NCI-H69 (cell line): ENCODE measurements around the gene PLOD3.
A peak's percentile ranks its signal among the peaks of the same experiment; 100 is the strongest.

Experiments
- DNase-seq: peaks from one replicate; lab custom pipeline; 2025; lab: John Stamatoyannopoulos, UW

The PLOD3 gene

GRCh38 chr7:101179117-101179516 is 38.3 kb downstream of the PLOD3 start:
- DNase-seq, result peak; percentile 61

DNA sequence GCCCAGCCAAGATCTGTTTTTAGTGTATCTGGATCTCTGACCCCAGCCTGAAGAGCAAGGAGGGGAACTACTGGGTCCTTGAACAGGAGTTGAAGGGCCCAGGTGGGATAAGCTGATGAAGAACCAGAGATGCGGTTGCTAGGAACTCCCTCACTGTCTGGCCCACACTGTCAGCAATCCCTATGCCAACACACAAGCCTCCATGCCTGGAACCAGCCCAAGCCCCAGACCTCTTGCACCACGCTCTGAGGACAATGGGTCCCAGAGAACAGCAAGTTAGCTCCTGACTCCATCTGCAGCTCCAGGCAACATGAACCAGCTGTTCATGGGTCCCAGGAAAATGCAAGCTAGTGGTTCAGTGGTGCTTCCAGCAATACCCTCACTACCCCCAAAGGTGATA is 39.7 kb downstream of the PLOD3 start:
- no peak for DNase-seq

DNA sequence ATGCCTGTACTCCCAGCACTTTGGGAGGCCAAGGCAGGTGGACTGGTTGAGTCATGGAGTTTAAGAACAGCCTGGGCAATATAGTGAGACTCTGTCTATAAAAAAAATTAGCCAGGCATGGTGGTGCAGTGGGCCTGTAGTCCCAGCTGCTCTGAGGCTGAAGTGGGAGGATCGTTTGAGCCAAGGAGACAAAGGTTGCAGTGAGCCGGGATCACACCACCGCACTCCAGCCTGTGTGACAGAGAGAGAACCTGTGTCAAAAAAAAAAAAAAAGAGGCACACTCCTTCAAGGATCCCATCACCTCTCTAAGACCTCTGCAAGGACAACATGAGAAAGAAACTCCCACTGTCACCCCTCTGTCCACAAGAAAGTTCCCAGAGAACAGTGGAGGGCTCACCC is 41.7 kb downstream of the PLOD3 start:
- DNase-seq, result no peak

DNA sequence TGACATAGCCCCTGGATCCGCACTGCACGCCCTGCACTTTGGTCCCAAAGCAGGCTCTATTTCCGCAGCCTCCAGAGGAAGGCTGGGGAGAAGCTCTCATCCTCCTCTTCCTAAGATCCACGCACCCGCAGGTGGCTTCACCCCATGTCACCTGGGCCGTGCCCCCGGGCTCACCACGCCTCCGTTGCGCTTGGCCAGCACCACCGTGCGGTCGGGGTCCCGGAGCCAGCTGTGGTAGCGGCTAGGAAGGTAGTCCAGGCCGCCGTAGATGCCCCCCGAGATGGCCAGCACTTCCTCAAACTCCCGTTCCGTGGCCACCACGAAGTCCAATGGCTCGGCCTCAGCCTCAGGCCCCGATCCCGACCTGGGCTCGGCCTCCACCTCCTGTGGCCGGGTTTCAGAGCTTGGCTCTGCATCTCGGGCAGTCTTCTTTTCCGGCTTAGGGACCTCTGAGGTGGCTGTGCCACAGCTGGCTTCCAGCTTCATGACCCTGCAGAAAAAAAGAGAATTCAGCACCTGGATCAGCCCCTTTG is 43.0 kb downstream of the PLOD3 start:
- DNase-seq, result no peak

DNA sequence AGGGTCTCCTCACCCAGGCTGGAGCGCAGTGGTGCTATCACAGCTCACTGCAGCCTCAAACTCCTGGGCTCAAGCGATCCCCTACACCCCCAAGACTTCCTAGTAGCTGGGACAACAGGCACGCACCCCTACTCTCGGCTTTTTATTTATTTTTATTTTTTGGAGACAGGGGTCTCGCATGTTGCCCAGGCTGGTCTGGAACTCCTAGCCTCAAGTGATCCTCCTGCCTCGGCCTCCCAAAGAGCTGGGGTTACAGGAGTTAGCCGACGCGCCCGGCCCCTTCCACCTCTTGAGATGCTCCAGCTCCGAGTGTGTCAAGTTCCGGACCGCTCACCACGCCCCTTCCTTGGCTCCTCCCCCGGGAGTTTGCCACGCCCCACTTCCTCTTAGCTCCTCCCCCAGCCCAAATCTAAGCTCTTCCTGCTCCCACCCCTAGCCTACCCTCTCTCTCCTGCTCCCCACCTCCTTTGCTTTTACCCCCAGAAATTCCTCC is 43.6 kb downstream of the PLOD3 start:
- DNase-seq, result peak; percentile 63

- peak; percentile 84 for DNase-seq
These were observed 44.3 kb downstream of the PLOD3 start for GRCh38 chr7:101172854-101173751.

DNA sequence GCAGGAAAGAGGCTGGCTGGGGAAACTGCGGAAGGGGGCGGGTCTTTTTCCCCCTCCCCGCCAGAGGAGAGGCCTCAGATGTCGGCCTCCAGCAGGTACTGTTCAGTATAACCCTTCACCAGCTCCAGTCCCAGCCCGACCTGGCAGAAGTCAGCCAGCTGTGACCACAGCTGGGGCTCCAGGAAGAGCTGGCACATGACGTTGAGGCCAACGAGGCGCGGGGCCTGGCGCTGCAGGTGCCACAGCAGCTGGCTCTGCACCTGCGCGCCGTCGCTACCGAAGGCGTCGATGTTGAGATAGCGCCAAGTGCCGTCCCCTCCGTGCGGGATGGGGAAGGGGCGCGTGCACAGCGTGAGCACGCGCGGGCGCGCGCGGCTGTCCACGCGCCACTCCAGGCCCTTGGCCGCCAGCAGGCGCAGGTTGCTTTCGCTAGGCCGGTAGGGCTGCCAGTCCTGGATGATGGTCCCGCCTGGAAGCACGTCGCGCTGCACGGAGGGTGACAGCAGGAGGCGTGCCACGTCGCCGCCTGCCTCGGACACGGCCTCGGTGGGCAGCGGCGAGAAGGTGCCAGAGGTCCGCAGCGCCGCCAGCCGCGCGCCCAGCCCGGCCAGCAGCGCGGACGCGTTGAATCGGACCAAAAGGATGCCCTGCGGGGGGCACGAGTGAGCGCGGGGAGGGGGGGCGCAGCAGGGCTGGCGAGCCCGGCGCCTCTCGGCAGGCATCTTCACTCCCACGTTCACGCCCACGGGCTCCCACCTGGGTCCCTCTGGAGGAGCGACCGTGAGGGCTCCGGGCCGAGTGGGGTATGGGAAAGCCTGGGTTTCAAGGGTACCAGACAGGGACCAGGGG is 45.2 kb downstream of the PLOD3 start:
- DNase-seq, result peak; percentile 85

GRCh38 chr7:101171442-101171837 is 45.9 kb downstream of the PLOD3 start:
- DNase-seq, result peak; percentile 34

- no peak for DNase-seq
These were observed 46.6 kb downstream of the PLOD3 start for GRCh38 chr7:101170617-101171441.

GRCh38 chr7:101169838-101170551 is 47.4 kb downstream of the PLOD3 start:
- DNase-seq, result peak; percentile 74

DNA sequence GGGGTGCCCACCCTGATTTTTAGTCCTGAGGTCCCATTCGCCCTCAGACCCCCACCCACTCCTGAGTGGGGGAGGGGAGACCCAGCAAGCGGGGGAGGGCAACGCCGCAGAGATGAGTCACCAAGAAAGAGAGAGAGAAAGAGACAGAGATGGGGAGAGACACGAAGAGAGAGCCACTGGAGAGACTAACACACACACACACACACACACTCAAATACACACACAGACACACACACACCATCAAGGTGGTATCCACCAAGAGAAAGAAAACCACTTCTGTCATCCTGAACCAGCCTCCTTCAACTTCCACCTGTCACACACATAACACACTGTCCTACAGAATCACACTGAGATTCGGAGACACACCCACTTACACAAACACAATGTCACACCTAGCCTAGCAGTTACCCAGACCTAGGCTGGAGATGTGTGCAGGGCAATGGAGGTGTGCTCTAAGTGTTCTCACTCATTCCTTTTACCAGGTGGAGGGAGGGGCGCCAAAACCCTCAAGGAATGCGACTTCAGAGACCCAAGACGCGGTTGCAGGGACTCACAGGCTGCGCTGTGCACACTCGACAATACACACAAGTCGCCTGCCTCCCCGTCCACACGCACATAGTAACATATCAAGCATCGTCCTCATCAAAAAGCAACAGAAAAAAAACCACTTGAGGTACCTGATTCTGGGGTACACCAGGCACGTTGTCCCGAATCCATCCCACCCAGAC is 48.1 kb downstream of the PLOD3 start:
- DNase-seq, result no peak

DNA sequence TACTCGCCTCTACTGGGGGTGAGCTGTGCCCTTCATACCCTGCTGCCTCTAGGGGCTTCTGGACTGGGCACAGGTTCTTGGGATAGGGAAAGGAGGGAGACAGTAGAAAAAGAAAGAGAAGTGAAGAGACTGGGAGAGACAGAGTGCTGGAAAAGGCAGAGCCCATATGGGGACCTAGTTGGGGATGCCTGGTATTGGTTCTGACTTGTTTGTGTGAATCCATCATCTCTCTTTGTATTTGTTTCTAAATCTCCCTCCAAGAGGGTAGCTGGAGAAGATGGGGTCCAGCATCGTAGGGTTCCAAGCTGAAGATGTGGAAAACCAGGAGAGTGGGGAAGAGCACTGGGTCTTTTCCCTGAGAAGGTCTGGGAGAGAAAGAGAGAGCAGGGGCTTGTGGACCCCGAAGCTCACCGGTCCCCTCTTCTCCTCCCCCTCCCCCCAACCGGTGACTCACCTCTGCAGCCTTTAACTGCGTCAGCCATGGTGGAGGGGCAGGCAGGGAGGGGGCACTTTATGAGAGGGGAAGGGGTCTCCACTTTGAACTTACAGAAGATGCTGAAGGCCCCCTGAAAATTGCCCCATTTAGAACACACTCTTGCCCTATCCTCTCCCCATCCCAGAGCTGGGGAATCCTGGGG is 48.9 kb downstream of the PLOD3 start:
- DNase-seq, result no peak

DNA sequence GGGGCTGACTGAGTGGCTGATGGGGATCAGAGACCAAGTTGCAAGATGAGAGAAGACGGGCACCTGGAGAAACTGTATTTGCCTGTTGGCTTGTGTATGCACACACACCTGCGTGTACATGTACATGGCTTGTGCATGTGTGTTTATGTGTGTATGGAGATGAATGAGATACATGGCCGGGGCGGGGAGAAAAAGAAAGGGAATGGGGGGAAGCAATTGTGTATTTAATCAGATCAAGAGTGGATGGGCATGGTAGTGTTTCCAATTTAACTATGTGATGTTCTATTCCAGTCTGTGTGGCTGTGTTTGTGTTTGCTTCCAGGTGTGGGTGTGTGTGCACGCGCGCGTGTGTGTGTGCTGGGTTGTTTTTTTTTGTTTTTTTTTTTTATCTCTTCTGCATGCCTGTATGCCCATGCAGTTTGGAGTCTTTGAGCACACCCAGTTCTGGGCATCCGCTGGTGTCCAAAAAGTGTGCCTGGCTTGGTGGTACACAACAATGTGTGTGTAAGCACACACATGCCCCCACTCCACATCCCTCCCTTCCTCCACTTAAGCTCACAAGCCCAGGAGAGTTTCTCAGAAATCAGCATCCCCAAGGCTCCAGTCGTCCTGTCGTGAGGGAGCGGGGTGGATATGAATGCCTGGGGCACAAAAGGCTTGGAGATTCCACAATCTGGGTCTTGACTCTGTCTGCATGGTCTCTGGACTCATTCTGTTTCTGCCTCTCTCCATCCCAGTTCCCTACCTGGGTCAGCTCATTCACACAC is 49.6 kb downstream of the PLOD3 start:
- DNase-seq, result no peak

- DNase-seq, result peak; percentile 85
These were observed 50.3 kb downstream of the PLOD3 start for GRCh38 chr7:101166909-101167644.

DNA sequence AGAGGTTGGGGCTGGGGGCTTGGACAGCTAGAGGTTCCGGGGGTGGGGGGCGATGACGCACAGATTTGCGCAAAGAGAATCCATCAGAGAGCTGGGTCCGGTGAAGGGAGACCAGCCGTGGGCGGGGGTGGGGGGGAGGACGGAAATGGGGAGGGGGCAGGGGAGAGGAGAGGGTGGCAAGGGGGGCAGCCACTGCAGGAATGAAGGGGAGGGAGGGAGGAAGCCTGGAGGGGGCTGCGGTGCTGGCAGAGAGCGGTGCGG is 50.8 kb downstream of the PLOD3 start:
- no peak for DNase-seq

DNA sequence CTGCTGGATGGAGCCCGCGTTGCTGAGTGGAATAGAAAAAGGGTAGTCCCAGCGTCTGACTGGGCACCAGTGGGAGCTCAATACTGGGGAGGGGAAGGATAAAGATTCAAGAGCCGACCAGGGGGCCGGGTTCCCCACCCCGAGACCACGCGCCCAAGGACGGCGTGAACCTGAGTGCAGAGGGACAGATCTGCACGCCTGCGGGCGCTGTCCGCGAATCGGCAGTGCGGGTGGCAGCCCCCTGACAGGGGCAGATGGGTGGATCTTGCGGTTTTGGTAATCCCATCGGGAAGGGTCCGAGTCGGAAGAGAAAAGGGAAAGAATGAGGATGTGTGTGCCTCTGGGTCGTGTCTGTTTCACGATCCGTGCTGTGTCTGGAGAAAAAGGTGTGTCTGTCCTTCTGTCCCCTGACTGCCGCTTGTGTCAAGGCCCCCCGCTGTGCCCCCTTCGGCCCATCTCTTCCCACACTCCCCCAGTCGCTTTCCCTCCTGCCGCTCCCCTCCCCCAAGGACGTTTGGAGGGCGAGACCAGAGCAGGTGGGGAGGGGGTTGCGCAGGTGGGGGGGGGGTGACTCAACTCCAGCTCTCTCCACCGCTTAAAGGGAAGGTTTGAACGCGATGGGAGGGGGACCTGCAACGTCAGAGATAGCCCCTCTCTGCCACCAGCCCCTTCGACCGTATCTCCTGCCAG is 51.3 kb downstream of the PLOD3 start:
- peak; percentile 63 for DNase-seq

GRCh38 chr7:101165075-101165957 is 52.1 kb downstream of the PLOD3 start, which contains the start of gene VGF:
Gene VGF, minus strand, starts transcription at chr7:101165569. Its CDS starts 726 bp downstream, at chr7:101164843.
- DNase-seq, result peak; percentile 99
